ENCODE results near the gene ZSCAN30. TPM values are rescaled to one million over a fixed set of nuclear protein-coding genes. Genes with fewer than 3 reads are reported as not detected.

Gene ZSCAN30
- total and polyA plus RNA-seq, 12 donors: 3.8 to 31.5 (median 14.2) TPM

DNA sequence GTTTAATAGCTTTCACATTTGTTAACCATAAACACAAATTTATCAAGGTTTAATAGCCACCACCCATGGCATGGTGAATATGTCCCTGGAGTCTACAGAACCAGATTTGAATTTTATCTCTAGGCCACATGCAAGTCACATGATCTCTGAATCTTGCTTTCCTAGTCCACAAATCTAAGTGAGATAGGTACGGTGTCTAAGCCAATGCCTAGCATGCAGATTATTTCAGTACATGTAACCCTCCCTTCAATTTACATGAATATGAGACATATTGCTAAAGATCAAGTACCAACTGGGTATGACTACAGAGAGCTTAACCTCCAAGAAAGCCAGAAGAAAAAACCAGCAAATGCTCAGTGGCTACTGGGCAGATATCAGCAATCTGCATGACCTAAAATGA, 44.2 kb upstream of the ZSCAN30 start:
- no peak for DNase-seq
- WGBS, 2 donors: 56 to 73% methylated on average over 1 of the region's 1 CpG
- no peak overlapping the region for H3K4me3 ChIP-seq
- no peak overlapping the region for H3K27ac ChIP-seq
- H3K27me3 ChIP-seq: no peaks in the 10 kb centered on the region
- intact Hi-C loops (cut with DNase I): loop anchor here in 1 of 10 donors (10.0 kb wide), 1 partner anchor 49 kb away; no protein-coding TSS in a partner anchor
- peaks cover 0 to 36% (median 0%) of the 10 kb centered on the region in 9 donors for H3K4me1 ChIP-seq
- peaks cover 0 to 81% (median 46%) of the 10 kb centered on the region in 9 donors for H3K36me3 ChIP-seq
- TF ChIP-seq CTCF (IDR thresholded peaks at IDR 0.05): no peak
- H3K9me3 ChIP-seq: no peaks in the 10 kb centered on the region
- no peak for ATAC-seq

- DNase-seq: no peak
- Histone ChIP-seq H3K4me1 (peaks cover 0 to 26% (median 0%) of the 10 kb centered on the region in 9 donors), H3K36me3 (peaks cover 0 to 54% (median 23%) of the 10 kb centered on the region in 9 donors), H3K27me3 (no peaks in the 10 kb centered on the region), H3K27ac (no peak overlapping the region), H3K4me3 (no peak overlapping the region), H3K9me3 (peaks cover 0 to 9% (median 0%) of the 10 kb centered on the region in 11 donors)
- 66 to 67% methylated on average over 4 of the region's 4 CpGs for WGBS, 2 donors
- ATAC-seq: peak in 3 of 8 donors; percentile 24 to 29 (median 26)
- intact Hi-C loops (cut with DNase I): loop anchor here in 1 of 10 donors (10.0 kb wide), 1 partner anchor 47 kb away; no protein-coding TSS in a partner anchor
- no peak for TF ChIP-seq CTCF (IDR thresholded peaks at IDR 0.05)
Observed at GRCh38 chr18:35331367-35332087, 41.5 kb upstream of the ZSCAN30 start.

DNA sequence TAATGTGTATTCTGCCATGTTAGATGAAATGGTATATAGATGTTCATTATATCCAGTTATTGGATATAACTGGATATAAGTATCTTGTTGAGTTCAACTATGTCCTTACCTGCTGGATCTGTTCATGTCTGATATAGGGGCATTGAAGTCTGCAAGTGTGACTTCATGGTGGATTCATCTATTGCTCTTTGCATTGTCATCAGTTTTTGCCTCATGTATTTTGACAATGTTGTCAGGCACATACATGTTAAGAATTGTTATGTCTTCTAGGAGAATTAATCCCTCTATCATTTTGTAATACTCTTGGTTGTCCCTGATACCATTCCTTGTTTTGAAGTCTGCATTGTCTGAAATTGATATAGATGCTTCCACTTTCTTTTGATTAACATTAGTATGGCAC, 38.8 kb upstream of the ZSCAN30 start:
- peaks cover 0 to 28% (median 10%) of the 10 kb centered on the region in 9 donors for H3K36me3 ChIP-seq
- no peak overlapping the region for H3K4me3 ChIP-seq
- no peaks in the 10 kb centered on the region for H3K27me3 ChIP-seq
- H3K27ac ChIP-seq: no peak overlapping the region
- ATAC-seq: no peak
- no peak for TF ChIP-seq CTCF (IDR thresholded peaks at IDR 0.05)
- intact Hi-C loops (cut with DNase I): no loop called here
- DNase-seq: no peak
- H3K9me3 ChIP-seq: peaks cover 0 to 9% (median 0%) of the 10 kb centered on the region in 11 donors
- H3K4me1 ChIP-seq: peaks cover 0 to 11% (median 0%) of the 10 kb centered on the region in 9 donors

DNA sequence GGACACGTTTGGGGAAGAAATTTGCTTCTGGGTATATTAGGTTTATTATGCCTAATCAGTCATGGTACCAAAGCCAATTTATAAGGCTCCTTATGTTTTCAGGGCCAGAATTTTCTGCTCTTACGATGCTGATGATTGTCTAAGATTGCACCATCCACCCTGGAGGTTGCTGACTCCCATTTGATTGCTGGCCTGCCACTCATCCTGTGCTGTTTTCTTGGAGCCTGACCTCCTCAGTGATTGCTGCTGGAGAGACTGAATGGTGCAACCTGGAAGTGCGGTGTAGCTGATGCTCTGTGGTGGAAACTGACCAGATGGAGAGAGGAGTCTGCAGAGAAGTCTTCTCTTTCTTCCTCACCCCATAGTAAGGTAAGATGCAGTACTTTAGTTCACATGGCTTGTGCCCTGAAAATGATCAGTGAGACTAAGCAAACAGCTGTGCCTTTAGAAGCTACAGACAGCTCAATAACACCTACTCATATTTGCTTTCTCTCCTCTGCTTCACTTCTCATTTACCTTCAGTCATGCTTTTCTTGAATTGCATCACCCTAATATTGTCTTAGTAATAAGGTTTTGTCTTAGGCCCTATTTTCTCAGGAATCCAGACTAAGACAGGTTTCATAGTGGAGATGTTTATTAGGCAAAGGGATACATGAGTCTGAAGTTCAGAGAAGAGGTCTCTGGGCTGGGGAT, 36.8 kb upstream of the ZSCAN30 start:
- peaks cover 0 to 7% (median 0%) of the 10 kb centered on the region in 9 donors for H3K4me1 ChIP-seq
- 57 to 74% methylated on average over 3 of the region's 3 CpGs for WGBS, 2 donors
- H3K4me3 ChIP-seq: no peak overlapping the region
- H3K9me3 ChIP-seq: peaks cover 0 to 9% (median 0%) of the 10 kb centered on the region in 11 donors
- TF ChIP-seq CTCF (IDR thresholded peaks at IDR 0.05): no peak
- DNase-seq (no peak), ATAC-seq (no peak)
- no peaks in the 10 kb centered on the region for H3K27me3 ChIP-seq
- intact Hi-C loops (cut with DNase I): no loop called here
- peaks cover 0 to 7% (median 0%) of the 10 kb centered on the region in 9 donors for H3K36me3 ChIP-seq
- H3K27ac ChIP-seq: no peak overlapping the region

Data from heart right ventricle (tissue), 16 donors.